GM12892 (cell line): ENCODE measurements around the gene BLCAP.

Experiments used
- POLR2A ChIP-seq: IDR thresholded peaks from 2 replicates; pipeline ENCODE4 v1.6.1; 2011; ENCODE audit warnings: low read depth, low read length, control low read depth
- POLR2AphosphoS5 ChIP-seq: IDR thresholded peaks from 2 replicates; pipeline ENCODE4 v1.6.1; 2011; ENCODE audit warnings: low read depth, low read length, control low read depth

- TF ChIP-seq POLR2AphosphoS5: no peak
- no peak for TF ChIP-seq POLR2A
These were observed 31.1 kb upstream of the BLCAP start for GRCh38 chr20:37558779-37559178.
